Retinal pigment epithelial cell (primary cell): Measurements from ENCODE around the gene PLA2R1.
A peak's percentile ranks its signal among the peaks of the same experiment; 100 is the strongest.

Source experiments
- DNase-seq: peaks from one replicate; pipeline ENCODE4 v3.0.0-alpha.2; 2010; ENCODE audit warnings: low read depth
- H3K4me3 ChIP-seq: 2 replicates; pipeline ENCODE4 v1.5.1; 2011; ENCODE audit warnings: mild to moderate bottlenecking, low read length, control low read depth, moderate library complexity
- TF ChIP-seq, protein P1 (sequence below): conservative IDR thresholded peaks from 2 replicates; pipeline ENCODE4 v1.5.1; 2011; ENCODE audit warnings: low read depth, low read length, control low read depth, inconsistent platforms

The PLA2R1 gene

GRCh38 chr2:160104115-160104514 lies 41.7 kb upstream of the PLA2R1 start:
- DNase-seq: no peak
- H3K4me3 ChIP-seq: no peak overlapping the region
- TF ChIP-seq, protein P1, sequence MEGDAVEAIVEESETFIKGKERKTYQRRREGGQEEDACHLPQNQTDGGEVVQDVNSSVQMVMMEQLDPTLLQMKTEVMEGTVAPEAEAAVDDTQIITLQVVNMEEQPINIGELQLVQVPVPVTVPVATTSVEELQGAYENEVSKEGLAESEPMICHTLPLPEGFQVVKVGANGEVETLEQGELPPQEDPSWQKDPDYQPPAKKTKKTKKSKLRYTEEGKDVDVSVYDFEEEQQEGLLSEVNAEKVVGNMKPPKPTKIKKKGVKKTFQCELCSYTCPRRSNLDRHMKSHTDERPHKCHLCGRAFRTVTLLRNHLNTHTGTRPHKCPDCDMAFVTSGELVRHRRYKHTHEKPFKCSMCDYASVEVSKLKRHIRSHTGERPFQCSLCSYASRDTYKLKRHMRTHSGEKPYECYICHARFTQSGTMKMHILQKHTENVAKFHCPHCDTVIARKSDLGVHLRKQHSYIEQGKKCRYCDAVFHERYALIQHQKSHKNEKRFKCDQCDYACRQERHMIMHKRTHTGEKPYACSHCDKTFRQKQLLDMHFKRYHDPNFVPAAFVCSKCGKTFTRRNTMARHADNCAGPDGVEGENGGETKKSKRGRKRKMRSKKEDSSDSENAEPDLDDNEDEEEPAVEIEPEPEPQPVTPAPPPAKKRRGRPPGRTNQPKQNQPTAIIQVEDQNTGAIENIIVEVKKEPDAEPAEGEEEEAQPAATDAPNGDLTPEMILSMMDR: no peak

DNA sequence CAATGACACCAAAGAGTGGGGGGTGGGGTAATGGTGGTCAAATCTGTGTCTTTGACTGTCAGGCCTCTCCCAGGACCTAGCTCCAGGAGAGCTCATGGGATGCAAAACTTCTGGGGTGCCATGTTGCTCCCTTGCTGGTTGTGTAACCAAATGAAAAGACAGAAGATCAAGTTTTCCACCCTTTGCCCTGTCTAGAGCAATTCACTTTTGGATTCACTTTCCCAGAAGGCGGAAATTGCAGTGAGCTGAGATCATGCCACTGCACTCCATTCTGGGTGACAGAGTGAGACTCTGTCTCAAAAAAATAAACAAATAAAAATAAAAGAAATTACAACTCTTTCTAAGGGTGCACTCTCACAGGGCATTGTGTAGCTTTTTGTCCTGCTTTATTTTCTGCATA lies 34.9 kb upstream of the PLA2R1 start:
- TF ChIP-seq, protein P1: no peak
- DNase-seq: no peak
- no peak overlapping the region for H3K4me3 ChIP-seq

- no peak for DNase-seq
- no peak overlapping the region for H3K4me3 ChIP-seq
- TF ChIP-seq, protein P1: no peak
These were observed 34.0 kb upstream of the PLA2R1 start for GRCh38 chr2:160096409-160096808.

DNA sequence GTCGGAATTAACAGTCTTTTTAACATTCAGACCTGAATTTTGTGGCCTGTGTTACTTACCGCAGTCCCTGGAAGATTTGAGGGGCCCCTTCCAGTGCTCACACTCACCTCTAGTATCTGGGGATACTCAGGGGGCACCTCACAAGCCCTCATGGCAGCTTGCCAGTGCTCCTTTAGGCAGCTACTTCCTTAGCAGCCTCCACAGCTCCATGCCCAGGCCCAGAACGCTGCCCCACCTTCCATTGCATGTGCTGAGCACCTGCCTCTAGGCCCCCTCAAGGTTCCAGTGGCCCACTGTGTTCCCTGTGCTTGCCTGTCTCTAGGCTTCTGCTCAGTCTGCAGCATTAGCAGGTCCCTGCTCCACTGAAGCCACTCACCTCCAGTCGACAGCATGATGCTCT lies 30.0 kb upstream of the PLA2R1 start:
- no peak overlapping the region for H3K4me3 ChIP-seq
- TF ChIP-seq, protein P1: no peak
- no peak for DNase-seq

DNA sequence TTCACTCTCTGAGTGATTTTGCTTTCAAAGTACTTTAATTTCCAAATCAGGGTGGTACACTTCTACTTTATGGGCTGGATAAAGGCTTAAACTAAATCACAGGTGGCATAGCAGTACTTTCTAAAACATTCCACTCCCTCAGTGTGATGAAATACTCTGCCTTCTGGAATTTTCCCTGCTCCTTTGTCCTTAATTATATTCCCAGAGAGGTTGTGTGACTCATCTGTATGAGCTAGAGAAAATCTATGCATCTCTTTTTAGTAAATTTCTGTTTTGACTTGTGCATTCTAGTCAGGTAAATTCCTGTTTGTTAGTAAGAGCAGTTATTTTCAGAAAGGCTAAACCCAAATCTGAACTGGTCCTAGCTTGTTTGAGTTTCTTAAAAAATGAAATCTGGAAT lies 29.0 kb upstream of the PLA2R1 start:
- H3K4me3 ChIP-seq: no peak overlapping the region
- TF ChIP-seq, protein P1: no peak
- DNase-seq: no peak

- DNase-seq: no peak
- TF ChIP-seq, protein P1: peak; percentile 17
- H3K4me3 ChIP-seq: no peak overlapping the region
These were observed 25.7 kb upstream of the PLA2R1 start for GRCh38 chr2:160087854-160088745.

- DNase-seq: no peak
- TF ChIP-seq, protein P1: peak; percentile 11
These were observed 23.2 kb upstream of the PLA2R1 start for GRCh38 chr2:160085662-160086061.

More at GRCh38 chr2:160085662-160086061, 23.2 kb upstream of the PLA2R1 start:
- no peak overlapping the region for H3K4me3 ChIP-seq
